KMS-11 (cell line): ENCODE measurements around the gene COPS8.

Source experiments
- H2AFZ ChIP-seq: fragments of 200-600 bp; sonication (generic); 2 replicates; pipeline ENCODE4 v1.6.1; 2016; ENCODE audit warnings: antibody characterized with exemption, mixed run types, low read depth
- H3K27ac ChIP-seq: fragments of 200-600 bp; sonication (generic); 2 replicates; pipeline ENCODE4 v1.6.1; 2016; ENCODE audit warnings: mild to moderate bottlenecking, mixed run types
- H3K27me3 ChIP-seq: fragments of 200-600 bp; sonication (generic); 2 replicates; pipeline ENCODE4 v1.6.1; 2017; ENCODE audit warnings: mild to moderate bottlenecking, low read depth, mixed run types, moderate library complexity; ENCODE audit not compliant: insufficient read depth
- H3K36me3 ChIP-seq: fragments of 200-600 bp; sonication (generic); 2 replicates; pipeline ENCODE4 v1.6.1; 2017; ENCODE audit warnings: mild to moderate bottlenecking, mixed run types; ENCODE audit not compliant: insufficient read depth
- H3K4me1 ChIP-seq: fragments of 200-600 bp; sonication (generic); 2 replicates; pipeline ENCODE4 v1.6.1; 2016; ENCODE audit warnings: mild to moderate bottlenecking, low read depth, mixed run types; ENCODE audit not compliant: poor library complexity, severe bottlenecking
- H3K4me2 ChIP-seq: fragments of 200-600 bp; sonication (generic); 2 replicates; pipeline ENCODE4 v1.7.0; 2016; ENCODE audit warnings: mild to moderate bottlenecking, mixed run types
- H3K4me3 ChIP-seq: fragments of 200-600 bp; sonication (generic); IDR thresholded peaks from 2 replicates; pipeline ENCODE4 v1.6.1; 2017; ENCODE audit warnings: low read depth, low read length, mixed read lengths; ENCODE audit not compliant: insufficient read depth
- H3K79me2 ChIP-seq: fragments of 200-600 bp; sonication (generic); 2 replicates; pipeline ENCODE4 v1.6.1; 2016; ENCODE audit warnings: low read depth, mixed run types; ENCODE audit not compliant: insufficient read depth
- H3K9ac ChIP-seq: fragments of 200-600 bp; sonication (generic); 2 replicates; pipeline ENCODE4 v1.6.1; 2016; ENCODE audit warnings: mild to moderate bottlenecking, mixed run types
- H4K20me1 ChIP-seq: fragments of 200-600 bp; sonication (generic); 2 replicates; pipeline ENCODE4 v1.6.1; 2016; ENCODE audit warnings: mild to moderate bottlenecking, mixed run types; ENCODE audit not compliant: insufficient read depth
- TF ChIP-seq, protein P1 (sequence below): fragments of 200-600 bp; sonication (generic); conservative IDR thresholded peaks from 2 replicates; pipeline ENCODE4 v1.6.1; 2017; ENCODE audit warnings: low read depth, mild to moderate bottlenecking, antibody characterized with exemption, low read length, moderate library complexity, mixed read lengths

The COPS8 gene

DNA sequence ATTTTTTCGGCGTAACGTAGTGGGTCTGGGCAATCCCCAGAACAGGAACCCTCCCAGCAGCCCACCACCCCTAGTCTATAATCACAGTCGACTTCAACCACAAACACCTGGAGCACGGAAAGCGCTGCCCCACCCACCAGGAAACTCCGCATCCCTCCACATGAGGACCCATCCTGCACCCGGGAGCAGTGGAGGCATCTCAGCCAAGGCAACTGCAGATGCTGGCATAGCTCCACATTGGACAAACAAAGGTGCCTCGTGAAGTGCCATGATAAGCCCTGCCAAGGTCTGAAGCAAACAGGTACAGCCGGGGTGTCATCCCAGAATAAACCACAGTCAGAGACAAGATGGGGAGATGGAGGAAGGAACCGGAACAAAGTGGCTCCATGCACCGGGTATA lies 24.3 kb upstream of the COPS8 start:
- TF ChIP-seq, protein P1, sequence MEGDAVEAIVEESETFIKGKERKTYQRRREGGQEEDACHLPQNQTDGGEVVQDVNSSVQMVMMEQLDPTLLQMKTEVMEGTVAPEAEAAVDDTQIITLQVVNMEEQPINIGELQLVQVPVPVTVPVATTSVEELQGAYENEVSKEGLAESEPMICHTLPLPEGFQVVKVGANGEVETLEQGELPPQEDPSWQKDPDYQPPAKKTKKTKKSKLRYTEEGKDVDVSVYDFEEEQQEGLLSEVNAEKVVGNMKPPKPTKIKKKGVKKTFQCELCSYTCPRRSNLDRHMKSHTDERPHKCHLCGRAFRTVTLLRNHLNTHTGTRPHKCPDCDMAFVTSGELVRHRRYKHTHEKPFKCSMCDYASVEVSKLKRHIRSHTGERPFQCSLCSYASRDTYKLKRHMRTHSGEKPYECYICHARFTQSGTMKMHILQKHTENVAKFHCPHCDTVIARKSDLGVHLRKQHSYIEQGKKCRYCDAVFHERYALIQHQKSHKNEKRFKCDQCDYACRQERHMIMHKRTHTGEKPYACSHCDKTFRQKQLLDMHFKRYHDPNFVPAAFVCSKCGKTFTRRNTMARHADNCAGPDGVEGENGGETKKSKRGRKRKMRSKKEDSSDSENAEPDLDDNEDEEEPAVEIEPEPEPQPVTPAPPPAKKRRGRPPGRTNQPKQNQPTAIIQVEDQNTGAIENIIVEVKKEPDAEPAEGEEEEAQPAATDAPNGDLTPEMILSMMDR = no peak
- peak overlapping the region; percentile 60; the same call in 1 of the 2 replicates for H2AFZ ChIP-seq
- H4K20me1 ChIP-seq = no peaks in the 10 kb centered on the region
- H3K4me1 ChIP-seq = peaks cover 53% of the 10 kb centered on the region
- H3K79me2 ChIP-seq = no peaks in the 10 kb centered on the region
- no peak overlapping the region for H3K27ac ChIP-seq
- no peaks in the 10 kb centered on the region for H3K27me3 ChIP-seq
- no peak overlapping the region for H3K4me3 ChIP-seq
- no peak overlapping the region for H3K4me2 ChIP-seq
- H3K9ac ChIP-seq = no peak overlapping the region
- no peaks in the 10 kb centered on the region for H3K36me3 ChIP-seq

DNA sequence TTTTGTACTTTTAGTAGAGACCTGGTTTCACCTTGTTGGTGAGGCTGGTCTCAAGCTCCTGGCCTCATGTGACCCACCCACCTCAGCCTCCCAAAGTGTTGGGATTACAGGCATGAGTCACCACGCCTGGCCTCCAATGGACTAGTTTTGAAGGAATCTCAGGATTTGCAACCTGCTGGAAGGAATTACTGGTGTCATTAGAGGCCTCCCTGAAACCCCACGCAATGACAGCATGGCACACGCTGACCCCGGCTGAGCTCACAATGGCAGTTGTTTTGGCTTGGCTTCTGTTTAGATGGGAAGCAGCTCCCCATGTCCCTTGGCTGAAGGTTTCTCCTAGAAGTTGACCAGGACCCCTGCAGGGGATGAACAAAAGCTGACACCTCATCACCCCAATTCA lies 23.1 kb upstream of the COPS8 start:
- H3K4me2 ChIP-seq = no peak overlapping the region
- H3K36me3 ChIP-seq = no peaks in the 10 kb centered on the region
- H3K27me3 ChIP-seq = no peaks in the 10 kb centered on the region
- H3K4me1 ChIP-seq = peaks cover 46% of the 10 kb centered on the region
- TF ChIP-seq, protein P1 = no peak
- H4K20me1 ChIP-seq = no peaks in the 10 kb centered on the region
- no peak overlapping the region for H3K9ac ChIP-seq
- H3K4me3 ChIP-seq = no peak overlapping the region
- H3K27ac ChIP-seq = no peak overlapping the region
- H3K79me2 ChIP-seq = no peaks in the 10 kb centered on the region
- H2AFZ ChIP-seq = no peak overlapping the region

DNA sequence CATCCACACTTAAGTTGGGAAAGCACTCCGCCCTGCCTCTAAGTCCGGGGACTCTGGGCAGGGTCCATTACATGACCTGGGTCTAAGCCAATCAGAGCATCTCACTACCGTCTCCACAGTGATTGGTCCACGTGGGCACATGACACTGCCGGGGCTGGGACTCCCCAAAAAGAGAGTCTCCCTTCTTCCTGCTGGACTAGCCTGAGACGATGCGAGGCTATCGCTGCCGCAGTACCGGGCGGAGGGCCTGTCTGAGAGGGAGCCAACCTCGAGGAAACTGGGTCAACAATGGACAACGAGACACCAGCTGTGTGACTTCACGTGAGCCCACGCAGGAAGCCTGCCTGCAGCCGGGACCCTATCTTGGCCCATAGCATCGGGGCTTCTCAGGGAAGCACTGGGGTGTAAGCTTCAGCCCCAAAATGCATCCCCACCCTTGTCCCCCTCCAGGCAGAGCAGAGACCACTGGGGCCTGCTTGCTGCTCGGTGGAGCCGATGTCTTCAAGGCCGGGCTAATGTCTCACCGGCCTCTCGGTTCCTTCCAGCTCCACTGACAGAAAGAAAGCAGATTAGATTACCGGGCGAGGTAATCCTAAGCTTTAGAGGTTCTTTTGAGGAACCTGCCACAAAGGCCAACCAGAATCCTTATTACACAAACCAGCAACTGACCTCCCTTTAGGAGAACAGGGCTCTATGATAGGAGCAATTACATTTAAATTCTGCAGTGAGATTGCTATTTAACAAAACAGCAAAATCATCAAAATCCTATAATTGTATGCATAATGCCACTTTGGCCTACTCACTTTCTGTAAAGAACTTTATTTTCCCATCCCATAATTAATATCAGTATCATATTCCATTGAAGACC lies 21.3 kb upstream of the COPS8 start:
- H4K20me1 ChIP-seq = no peaks in the 10 kb centered on the region
- no peaks in the 10 kb centered on the region for H3K36me3 ChIP-seq
- H3K27me3 ChIP-seq = no peaks in the 10 kb centered on the region
- no peak overlapping the region for H2AFZ ChIP-seq
- H3K79me2 ChIP-seq = no peaks in the 10 kb centered on the region
- H3K27ac ChIP-seq = no peak overlapping the region
- TF ChIP-seq, protein P1 = no peak
- H3K4me2 ChIP-seq = no peak overlapping the region
- H3K4me1 ChIP-seq = peaks cover 27% of the 10 kb centered on the region
- H3K9ac ChIP-seq = no peak overlapping the region
- H3K4me3 ChIP-seq = no peak overlapping the region

DNA sequence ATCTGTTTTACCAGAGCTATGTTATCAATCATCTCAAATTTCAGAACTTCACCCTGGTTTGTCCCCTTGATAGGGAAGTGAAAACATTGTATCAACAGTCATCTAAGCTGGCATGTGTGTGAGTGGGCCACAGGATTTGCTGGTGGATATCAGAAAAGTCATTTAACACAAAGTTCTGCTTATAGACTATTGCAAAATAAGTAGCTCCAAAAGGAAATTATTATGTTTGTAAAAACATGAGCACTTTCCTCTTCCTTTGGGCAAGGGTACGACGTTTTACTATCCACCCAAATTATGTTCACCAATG lies 20.7 kb upstream of the COPS8 start:
- H3K36me3 ChIP-seq = no peaks in the 10 kb centered on the region
- no peaks in the 10 kb centered on the region for H4K20me1 ChIP-seq
- H3K4me1 ChIP-seq = peaks cover 21% of the 10 kb centered on the region
- no peak overlapping the region for H3K4me3 ChIP-seq
- no peak overlapping the region for H3K4me2 ChIP-seq
- no peaks in the 10 kb centered on the region for H3K27me3 ChIP-seq
- TF ChIP-seq, protein P1 = no peak
- no peak overlapping the region for H2AFZ ChIP-seq
- no peak overlapping the region for H3K9ac ChIP-seq
- no peaks in the 10 kb centered on the region for H3K79me2 ChIP-seq
- no peak overlapping the region for H3K27ac ChIP-seq
